Measurements from ENCODE around the gene PRKG1.

DNA sequence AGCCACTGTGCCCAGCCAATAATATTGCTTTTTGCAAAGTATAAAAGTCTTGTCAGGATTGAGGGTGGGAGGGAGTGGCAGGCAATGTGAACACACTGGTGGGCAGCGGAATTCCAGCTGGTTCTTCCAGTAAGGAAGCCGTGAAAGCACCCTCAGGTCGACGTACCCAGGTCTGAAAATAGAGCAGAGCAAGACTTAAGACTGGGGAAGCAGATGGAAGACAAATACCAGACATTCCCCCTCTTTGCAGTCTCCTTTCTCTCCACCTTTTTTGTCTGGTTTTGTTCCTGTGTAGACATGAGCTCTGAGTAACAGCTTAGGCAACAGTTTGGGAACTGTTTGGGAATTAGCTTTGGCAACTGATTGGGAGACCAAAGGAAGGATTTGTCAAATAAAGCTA lies 642.7 kb downstream of the PRKG1 start:
- TF ChIP-seq, protein P1, sequence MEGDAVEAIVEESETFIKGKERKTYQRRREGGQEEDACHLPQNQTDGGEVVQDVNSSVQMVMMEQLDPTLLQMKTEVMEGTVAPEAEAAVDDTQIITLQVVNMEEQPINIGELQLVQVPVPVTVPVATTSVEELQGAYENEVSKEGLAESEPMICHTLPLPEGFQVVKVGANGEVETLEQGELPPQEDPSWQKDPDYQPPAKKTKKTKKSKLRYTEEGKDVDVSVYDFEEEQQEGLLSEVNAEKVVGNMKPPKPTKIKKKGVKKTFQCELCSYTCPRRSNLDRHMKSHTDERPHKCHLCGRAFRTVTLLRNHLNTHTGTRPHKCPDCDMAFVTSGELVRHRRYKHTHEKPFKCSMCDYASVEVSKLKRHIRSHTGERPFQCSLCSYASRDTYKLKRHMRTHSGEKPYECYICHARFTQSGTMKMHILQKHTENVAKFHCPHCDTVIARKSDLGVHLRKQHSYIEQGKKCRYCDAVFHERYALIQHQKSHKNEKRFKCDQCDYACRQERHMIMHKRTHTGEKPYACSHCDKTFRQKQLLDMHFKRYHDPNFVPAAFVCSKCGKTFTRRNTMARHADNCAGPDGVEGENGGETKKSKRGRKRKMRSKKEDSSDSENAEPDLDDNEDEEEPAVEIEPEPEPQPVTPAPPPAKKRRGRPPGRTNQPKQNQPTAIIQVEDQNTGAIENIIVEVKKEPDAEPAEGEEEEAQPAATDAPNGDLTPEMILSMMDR (IDR thresholded peaks at IDR 0.05; ENCODE audit: low read depth, low read length): no peak
- no peak for TF ChIP-seq EZH2phosphoT487 (IDR thresholded peaks at IDR 0.05; ENCODE audit: low read depth)

Data from OCI-LY3 (cell line).